Measurements from ENCODE around the gene CCL13.
A peak's percentile ranks its signal among the peaks of the same experiment; 100 is the strongest.

CCL13 gene

DNA sequence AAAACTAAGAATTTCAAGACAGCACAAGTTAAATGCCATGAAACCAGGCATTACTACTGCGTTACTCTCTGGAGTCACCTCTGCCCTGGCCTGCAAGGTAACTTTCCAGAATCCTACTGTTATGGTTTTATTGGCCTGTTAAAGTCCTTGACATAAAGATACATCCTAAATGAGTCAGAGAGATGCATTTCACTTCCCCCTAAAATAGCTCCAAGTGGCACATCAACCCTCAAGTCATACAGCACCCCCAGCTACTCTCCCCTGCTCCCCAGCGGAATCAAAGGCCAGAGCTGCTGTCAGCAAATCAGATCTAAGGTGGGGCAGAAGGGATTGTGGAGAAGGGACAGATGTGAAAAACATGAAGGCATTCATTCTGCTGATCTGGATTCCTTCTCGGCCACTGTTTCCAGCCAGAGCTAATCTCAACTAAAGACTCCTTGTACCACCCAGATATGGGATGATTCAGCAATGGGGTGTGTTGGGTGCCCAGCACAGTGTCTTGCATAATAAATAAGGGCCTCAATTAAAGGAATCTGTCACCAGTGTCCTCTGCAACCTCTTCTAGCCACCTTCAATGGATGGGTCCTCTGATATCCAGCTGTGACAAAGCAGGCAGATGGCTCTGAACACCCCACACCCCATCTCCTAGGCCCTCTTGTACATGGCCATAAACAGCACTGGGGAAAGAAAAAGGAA is 15.3 kb downstream of the CCL13 start:
- no peaks in the 10 kb centered on the region for H4K20me1 ChIP-seq
- no peak for TF ChIP-seq Cebpa-rat (IDR thresholded peaks at IDR 0.05)
- H3K27me3 ChIP-seq, result no peaks in the 10 kb centered on the region
- H3K36me3 ChIP-seq, result no peaks in the 10 kb centered on the region
- H3K4me1 ChIP-seq, result peaks cover 42 to 63% (median 54%) of the 10 kb centered on the region in 10 experiments
- H3K4me3 ChIP-seq, result no peak overlapping the region
- peak overlapping the region in 2 of 11 experiments; percentile 11 to 50; a peak in 1 of 22 replicates for H3K27ac ChIP-seq
- H3K9me3 ChIP-seq (replicated peaks in 1 of 11), result no peaks in the 10 kb centered on the region
- no peak overlapping the region for H3K9ac ChIP-seq
- H3K4me2 ChIP-seq, result peak overlapping the region; percentile 3 to 92 (median 51); a peak in 19 of 22 replicates

DNA sequence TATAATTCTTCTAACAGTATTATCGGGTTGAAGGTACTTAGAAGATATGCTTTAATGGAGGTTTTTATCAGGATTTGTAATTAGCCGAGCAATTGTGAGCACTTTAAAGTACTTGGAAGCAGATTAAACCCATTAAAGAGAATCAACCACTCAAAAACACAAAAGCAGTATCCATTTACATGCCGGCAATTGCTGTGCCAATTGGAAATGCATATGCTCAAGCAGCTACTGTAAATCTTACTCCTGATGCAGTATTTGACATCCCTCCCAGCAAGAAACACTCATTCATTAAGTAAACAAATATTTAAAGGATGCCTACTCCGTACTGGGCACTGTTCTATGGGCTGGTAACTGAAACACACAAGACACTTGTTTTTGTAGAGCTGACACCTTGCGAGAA is 18.2 kb downstream of the CCL13 start:
- Histone ChIP-seq H3K27ac (no peak overlapping the region), H3K4me1 (peaks cover 44 to 62% (median 53%) of the 10 kb centered on the region in 10 experiments), H3K4me2 (no peak overlapping the region), H3K4me3 (no peak overlapping the region), H3K36me3 (no peaks in the 10 kb centered on the region), H4K20me1 (no peaks in the 10 kb centered on the region), H3K9ac (no peak overlapping the region), H3K27me3 (no peaks in the 10 kb centered on the region), H3K9me3 (replicated peaks in 1 of 11) (no peaks in the 10 kb centered on the region)
- TF ChIP-seq Cebpa-rat (IDR thresholded peaks at IDR 0.05), result no peak

DNA sequence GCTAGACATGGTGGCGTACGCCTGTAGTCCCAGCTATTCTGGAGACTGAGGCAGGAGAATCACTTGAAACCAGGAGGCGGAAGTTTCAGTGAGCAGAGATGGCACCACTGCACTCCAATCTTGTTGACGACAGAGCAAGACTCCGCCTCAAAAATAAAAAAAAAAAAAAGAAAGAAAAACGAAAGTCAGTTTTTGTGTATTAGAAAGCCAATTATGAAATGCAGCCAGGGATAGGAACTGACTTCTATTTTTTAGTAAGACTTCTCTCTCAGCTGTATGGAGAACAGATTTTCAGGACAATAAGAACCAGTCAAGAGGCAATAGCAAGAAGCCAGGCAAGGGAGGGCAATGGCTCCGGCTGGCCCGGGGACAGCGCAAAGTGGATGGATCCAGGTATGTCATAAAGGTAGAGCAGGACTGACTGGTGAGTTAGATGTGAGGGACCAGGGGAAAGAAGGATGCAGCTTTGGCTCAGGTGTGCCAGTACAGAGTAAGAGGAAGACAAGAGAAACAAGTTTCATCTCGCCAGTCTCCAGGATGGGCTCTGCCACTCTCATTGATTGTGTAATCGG is 19.2 kb downstream of the CCL13 start:
- TF ChIP-seq Cebpa-rat (IDR thresholded peaks at IDR 0.05), result 0 out of 22 replicates have a peak, but pooled peaks of 1 of the 11 experiments have one; percentile 20
- no peaks in the 10 kb centered on the region for H3K36me3 ChIP-seq
- H3K4me2 ChIP-seq, result peak overlapping the region in 2 of 11 experiments; percentile 8 to 18; a peak in 2 of 22 replicates
- no peaks in the 10 kb centered on the region for H4K20me1 ChIP-seq
- peaks cover 46 to 62% (median 53%) of the 10 kb centered on the region in 10 experiments for H3K4me1 ChIP-seq
- H3K27me3 ChIP-seq, result no peaks in the 10 kb centered on the region
- no peak overlapping the region for H3K4me3 ChIP-seq
- H3K27ac ChIP-seq, result no peak overlapping the region
- no peaks in the 10 kb centered on the region for H3K9me3 ChIP-seq (replicated peaks in 1 of 11)
- H3K9ac ChIP-seq, result no peak overlapping the region

DNA sequence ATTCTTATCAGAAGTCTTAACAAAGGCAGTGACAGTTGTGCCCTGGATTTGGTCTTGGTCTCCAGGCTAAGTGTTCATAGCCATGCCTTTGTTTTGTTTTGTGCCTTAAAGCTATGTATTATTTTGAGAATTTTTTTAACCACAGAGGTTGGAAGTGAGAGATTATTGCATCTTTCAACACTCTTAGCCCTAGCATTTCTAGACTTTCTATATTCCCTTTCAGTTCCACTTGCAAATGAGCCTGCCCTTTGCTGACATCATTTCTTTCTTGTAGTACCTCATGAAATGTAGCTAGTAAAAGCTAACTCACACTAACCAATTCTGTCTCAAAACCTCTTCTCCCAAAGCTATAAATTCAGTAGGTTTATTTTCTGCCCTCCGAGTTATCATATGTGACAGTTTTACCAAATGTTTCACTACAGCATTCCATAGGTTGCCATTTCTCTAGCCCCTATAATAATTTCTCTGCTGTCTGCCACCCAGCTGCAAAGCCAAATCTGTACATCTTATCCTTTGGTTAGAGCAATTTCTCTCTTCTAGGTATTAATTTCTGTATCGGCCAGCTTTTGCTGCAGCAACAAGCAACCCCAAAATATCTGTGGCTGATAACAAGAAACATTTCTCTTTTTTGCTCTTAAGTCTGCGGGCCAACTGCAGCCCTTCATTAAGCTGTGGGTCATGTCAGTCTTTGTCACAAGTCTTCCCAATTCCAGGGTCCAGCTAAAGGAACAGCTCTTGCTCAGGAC is 21.0 kb downstream of the CCL13 start:
- Histone ChIP-seq H3K4me2 (peak overlapping the region; percentile 56 to 78 (median 74); a peak in 20 of 22 replicates), H3K4me3 (no peak overlapping the region), H3K4me1 (peaks cover 48 to 61% (median 55%) of the 10 kb centered on the region in 10 experiments), H3K27me3 (no peaks in the 10 kb centered on the region), H4K20me1 (no peaks in the 10 kb centered on the region), H3K9me3 (replicated peaks in 1 of 11) (no peaks in the 10 kb centered on the region), H3K36me3 (no peaks in the 10 kb centered on the region), H3K27ac (peak overlapping the region in 10 of 11 experiments; percentile 4 to 68 (median 26); a peak in 10 of 22 replicates), H3K9ac (peak overlapping the region in 2 of 11 experiments; percentile 16 to 46; a peak in 1 of 22 replicates)
- TF ChIP-seq Cebpa-rat (IDR thresholded peaks at IDR 0.05), result no peak

DNA sequence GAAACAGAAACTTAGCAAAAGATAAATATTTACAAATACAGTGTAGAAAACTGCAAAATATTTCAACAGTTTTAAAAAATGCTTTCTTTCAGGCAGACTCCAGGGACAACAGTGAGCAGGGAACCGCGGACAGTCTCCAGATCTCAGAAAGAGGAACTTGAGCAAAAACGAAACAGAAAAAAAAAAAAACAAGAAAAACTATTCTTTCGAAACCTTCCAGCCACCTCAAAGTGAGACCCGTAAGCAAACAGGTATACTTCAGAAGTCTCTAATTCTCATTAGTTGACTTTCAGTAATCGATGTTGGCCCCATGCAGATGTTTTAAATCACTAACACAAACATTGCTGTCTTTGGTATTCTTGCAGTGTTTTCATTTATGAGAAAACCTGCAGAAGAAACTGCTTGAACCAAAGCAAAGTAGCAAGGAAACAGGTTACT is 22.4 kb downstream of the CCL13 start:
- no peaks in the 10 kb centered on the region for H3K36me3 ChIP-seq
- H3K4me1 ChIP-seq, result peaks cover 62 to 74% (median 69%) of the 10 kb centered on the region in 10 experiments
- no peak; a peak in 1 of 22 replicates for TF ChIP-seq Cebpa-rat (IDR thresholded peaks at IDR 0.05)
- H3K27ac ChIP-seq, result peak overlapping the region in 10 of 11 experiments; percentile 6 to 68 (median 50); a peak in 15 of 22 replicates
- no peaks in the 10 kb centered on the region for H3K27me3 ChIP-seq
- H3K4me2 ChIP-seq, result peak overlapping the region; percentile 61 to 78 (median 74)
- H3K9me3 ChIP-seq (replicated peaks in 1 of 11), result no peaks in the 10 kb centered on the region
- peak overlapping the region in 7 of 11 experiments; percentile 0 to 35 (median 12); a peak in 5 of 22 replicates for H3K9ac ChIP-seq
- peak overlapping the region in 1 of 10 experiments; percentile 23; a peak in 3 of 20 replicates for H3K4me3 ChIP-seq
- H4K20me1 ChIP-seq, result no peaks in the 10 kb centered on the region

DNA sequence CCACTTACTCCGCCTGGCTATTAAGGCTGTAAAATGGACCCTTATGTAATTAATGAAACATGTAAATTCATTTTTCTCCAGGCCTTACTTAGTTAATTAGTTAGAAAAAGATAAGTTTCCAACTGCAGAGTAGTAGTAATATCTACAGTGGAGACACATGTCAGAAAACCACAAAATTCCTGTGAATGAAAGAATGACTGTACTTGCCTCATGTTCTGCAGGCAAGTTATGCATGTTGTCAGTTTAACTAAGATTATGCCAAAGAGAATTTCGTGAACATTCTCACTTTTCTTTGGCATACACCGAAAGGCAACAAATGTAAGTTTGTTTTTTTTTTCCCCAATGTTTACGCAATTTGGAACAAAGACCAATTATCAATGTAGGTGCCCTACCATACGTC is 23.6 kb downstream of the CCL13 start:
- TF ChIP-seq Cebpa-rat (IDR thresholded peaks at IDR 0.05), result no peak
- Histone ChIP-seq H3K4me3 (no peak overlapping the region; a peak in 1 of 20 replicates), H3K27ac (peak overlapping the region in 4 of 11 experiments; percentile 15 to 58 (median 57); a peak in 8 of 22 replicates), H3K4me1 (peaks cover 66 to 86% (median 79%) of the 10 kb centered on the region in 10 experiments), H3K36me3 (no peaks in the 10 kb centered on the region), H3K9me3 (replicated peaks in 1 of 11) (no peaks in the 10 kb centered on the region), H3K4me2 (peak overlapping the region; percentile 61 to 78 (median 74); a peak in 21 of 22 replicates), H4K20me1 (no peaks in the 10 kb centered on the region), H3K27me3 (no peaks in the 10 kb centered on the region), H3K9ac (no peak overlapping the region; a peak in 1 of 22 replicates)

DNA sequence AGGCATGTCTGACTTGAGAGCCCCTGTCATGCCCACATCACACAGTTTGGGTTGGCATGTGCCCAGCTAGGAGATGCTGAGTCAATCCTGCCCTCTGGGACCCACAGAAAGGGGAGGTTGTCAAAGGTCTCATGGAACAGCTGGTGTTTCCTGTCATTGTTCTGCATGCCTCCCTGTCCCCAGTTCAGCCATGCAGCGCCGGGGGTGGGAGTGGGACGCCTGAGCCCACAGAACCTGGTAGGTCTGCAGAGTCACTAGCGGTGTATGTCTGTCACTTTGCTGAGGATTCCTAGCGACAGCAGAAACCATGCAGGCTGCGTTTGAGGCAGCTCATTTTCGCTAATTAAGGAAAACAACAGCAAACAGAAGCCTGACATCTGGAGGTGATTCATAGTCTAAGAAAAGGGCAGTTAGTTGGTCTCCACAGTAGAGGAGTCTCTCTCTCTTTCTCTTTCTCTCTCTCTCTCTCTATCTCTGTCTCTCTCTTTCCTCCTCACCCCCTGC is 26.4 kb downstream of the CCL13 start:
- TF ChIP-seq Cebpa-rat (IDR thresholded peaks at IDR 0.05), result no peak
- Histone ChIP-seq H3K27ac (peak overlapping the region; percentile 55 to 81 (median 71)), H3K27me3 (no peaks in the 10 kb centered on the region), H3K4me3 (peak overlapping the region in 3 of 10 experiments; percentile 5 to 47 (median 34); a peak in 3 of 20 replicates), H4K20me1 (no peaks in the 10 kb centered on the region), H3K9ac (peak overlapping the region; percentile 14 to 65 (median 42); a peak in 18 of 22 replicates), H3K4me1 (peaks cover 83 to 98% (median 94%) of the 10 kb centered on the region in 10 experiments), H3K36me3 (no peaks in the 10 kb centered on the region), H3K9me3 (replicated peaks in 1 of 11) (no peaks in the 10 kb centered on the region), H3K4me2 (peak overlapping the region; percentile 61 to 97 (median 77))

DNA sequence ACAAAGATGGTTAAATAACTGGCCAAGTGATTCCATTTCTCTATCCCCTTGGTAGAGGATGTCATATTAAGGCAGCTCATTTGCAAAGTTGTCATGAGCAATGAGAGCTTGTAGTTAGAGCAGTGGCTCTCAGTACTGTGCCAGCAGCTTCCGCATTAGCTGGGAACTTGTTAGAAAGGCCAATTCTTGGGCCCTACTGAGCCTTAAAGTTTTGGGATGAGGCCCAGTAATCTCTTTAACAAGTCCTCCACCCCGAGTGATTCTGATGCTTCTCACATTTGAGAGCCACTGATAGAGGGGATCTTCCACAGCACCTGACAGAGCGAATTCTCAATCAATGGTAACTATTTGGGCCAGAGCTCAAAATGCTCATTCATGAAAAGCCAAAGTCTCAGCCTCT is 26.9 kb downstream of the CCL13 start:
- Histone ChIP-seq H3K9me3 (replicated peaks in 1 of 11) (no peaks in the 10 kb centered on the region), H3K9ac (peak overlapping the region; percentile 4 to 61 (median 33); a peak in 15 of 22 replicates), H3K4me3 (no peak overlapping the region), H3K4me1 (peaks cover 83 to 98% (median 94%) of the 10 kb centered on the region in 10 experiments), H3K36me3 (no peaks in the 10 kb centered on the region), H3K27ac (peak overlapping the region; percentile 55 to 81 (median 71)), H4K20me1 (no peaks in the 10 kb centered on the region), H3K27me3 (no peaks in the 10 kb centered on the region), H3K4me2 (peak overlapping the region; percentile 61 to 97 (median 77))
- TF ChIP-seq Cebpa-rat (IDR thresholded peaks at IDR 0.05), result no peak

All from BLaER1 treated with 17β-estradiol and CSF1 and Interleukin-3, amounts not matched to agents 10 nM and 100 nM (cell line).